Activated T-helper 1 cell treated with anti-CD3 and anti-CD28 coated beads, Interleukin-12 subunit alpha, Interleukin-12 subunit beta, Interleukin-2, Interleukin-4 antibody, amounts not matched to agents 30 ng/mL and 10 ng/mL and 1 ng/mL, durations not matched to agents 14 hours and 24 hours and 36 hours (primary cell): Measurements from ENCODE around the gene LPCAT1. TPM values are rescaled to one million over a fixed set of nuclear protein-coding genes. Genes with fewer than 3 reads are reported as not detected.

ENCODE experiments used
- DNase-seq: peaks from one replicate; pipeline ENCODE4 v3.0.0; 2021; ENCODE audit warnings: low spot score
- H3K27ac Mint-ChIP-seq: one replicate; pipeline ENCODE4 v1.8.0; 2021; ENCODE audit warnings: mild to moderate bottlenecking, mixed read lengths
- H3K27me3 Mint-ChIP-seq: one replicate; pipeline ENCODE4 v1.8.0; 2022; ENCODE audit warnings: mild to moderate bottlenecking, moderate library complexity, mixed read lengths; ENCODE audit not compliant: insufficient read depth
- H3K36me3 Mint-ChIP-seq: one replicate; pipeline ENCODE4 v1.8.0; 2021; ENCODE audit warnings: low read depth, mixed read lengths
- H3K4me1 Mint-ChIP-seq: one replicate; pipeline ENCODE4 v1.8.0; 2021; ENCODE audit warnings: low read depth, mixed read lengths
- H3K4me3 Mint-ChIP-seq: one replicate; pipeline ENCODE4 v1.8.0; 2021; ENCODE audit warnings: mild to moderate bottlenecking, moderate library complexity, mixed read lengths
- H3K9me3 Mint-ChIP-seq: one replicate; pipeline ENCODE4 v1.8.0; 2021; ENCODE audit warnings: mixed read lengths
- intact Hi-C: fragments of 100-400 bp; cut with micrococcal nuclease; formaldehyde crosslinking; loops from one replicate; pipeline ENCODE4 v1.15.1; 2024
- total RNA-seq: library from RNA; stranded (reverse); gene quantifications from 2 replicates; pipeline ENCODE4 v1.2.3, GENCODE V29; 2022

Gene LPCAT1
- total RNA-seq, 1 donor from 2014 or later: 103 TPM

GRCh38 chr5:1483856-1484729 lies 39.7 kb downstream of the LPCAT1 start:
- Mint-ChIP-seq H3K9me3 (no peaks in the 10 kb centered on the region), H3K4me1 (no peaks in the 10 kb centered on the region), H3K36me3 (peaks cover 10% of the 10 kb centered on the region), H3K27me3 (no peaks in the 10 kb centered on the region), H3K4me3 (no peak overlapping the region), H3K27ac (no peak overlapping the region)
- no peak for DNase-seq
- intact Hi-C loops: no loop called here

- no peak overlapping the region for H3K27ac Mint-ChIP-seq
- no peaks in the 10 kb centered on the region for H3K27me3 Mint-ChIP-seq
- no peak for DNase-seq
- H3K36me3 Mint-ChIP-seq: peaks cover 5% of the 10 kb centered on the region
- no peaks in the 10 kb centered on the region for H3K4me1 Mint-ChIP-seq
- no peaks in the 10 kb centered on the region for H3K9me3 Mint-ChIP-seq
- H3K4me3 Mint-ChIP-seq: no peak overlapping the region
- intact Hi-C loops: no loop called here
Measured at GRCh38 chr5:1483064-1483463, 40.7 kb downstream of the LPCAT1 start.

GRCh38 chr5:1481959-1482331 lies 41.8 kb downstream of the LPCAT1 start:
- Mint-ChIP-seq H3K4me1 (no peaks in the 10 kb centered on the region), H3K9me3 (no peaks in the 10 kb centered on the region), H3K27ac (peak overlapping the region; percentile 4), H3K4me3 (no peak overlapping the region), H3K27me3 (no peaks in the 10 kb centered on the region), H3K36me3 (peaks cover 3% of the 10 kb centered on the region)
- intact Hi-C loops: no loop called here
- no peak for DNase-seq

GRCh38 chr5:1481266-1481958 lies 42.3 kb downstream of the LPCAT1 start:
- Mint-ChIP-seq H3K36me3 (peaks cover 3% of the 10 kb centered on the region), H3K4me3 (no peak overlapping the region), H3K27ac (no peak overlapping the region), H3K27me3 (no peaks in the 10 kb centered on the region), H3K9me3 (no peaks in the 10 kb centered on the region), H3K4me1 (no peaks in the 10 kb centered on the region)
- intact Hi-C loops: no loop called here
- DNase-seq: no peak

GRCh38 chr5:1480806-1481205 lies 43.0 kb downstream of the LPCAT1 start:
- Mint-ChIP-seq H3K36me3 (peaks cover 3% of the 10 kb centered on the region), H3K27ac (no peak overlapping the region), H3K9me3 (no peaks in the 10 kb centered on the region), H3K27me3 (no peaks in the 10 kb centered on the region), H3K4me3 (no peak overlapping the region), H3K4me1 (no peaks in the 10 kb centered on the region)
- DNase-seq: no peak
- intact Hi-C loops: no loop called here

GRCh38 chr5:1480217-1480616 lies 43.5 kb downstream of the LPCAT1 start:
- Mint-ChIP-seq H3K27ac (no peak overlapping the region), H3K9me3 (no peaks in the 10 kb centered on the region), H3K4me1 (no peaks in the 10 kb centered on the region), H3K36me3 (peaks cover 3% of the 10 kb centered on the region), H3K4me3 (no peak overlapping the region), H3K27me3 (no peaks in the 10 kb centered on the region)
- no peak for DNase-seq
- intact Hi-C loops: no loop called here

- H3K4me3 Mint-ChIP-seq: no peak overlapping the region
- intact Hi-C loops: loop anchor here (1.0 kb wide), 2 partner anchors 162 to 166 kb away; no protein-coding TSS in a partner anchor
- no peaks in the 10 kb centered on the region for H3K4me1 Mint-ChIP-seq
Measured at GRCh38 chr5:1479581-1480188, 44.1 kb downstream of the LPCAT1 start.

GRCh38 chr5:1479066-1479465 lies 44.7 kb downstream of the LPCAT1 start:
- Mint-ChIP-seq H3K4me1 (no peaks in the 10 kb centered on the region), H3K9me3 (no peaks in the 10 kb centered on the region), H3K4me3 (no peak overlapping the region), H3K27ac (no peak overlapping the region), H3K36me3 (peaks cover 3% of the 10 kb centered on the region), H3K27me3 (no peaks in the 10 kb centered on the region)
- DNase-seq: no peak
- intact Hi-C loops: loop anchor here (1.0 kb wide), 2 partner anchors 162 to 166 kb away; no protein-coding TSS in a partner anchor

More at GRCh38 chr5:1479581-1480188, 44.1 kb downstream of the LPCAT1 start:
- no peak for DNase-seq
- Mint-ChIP-seq H3K27me3 (no peaks in the 10 kb centered on the region), H3K27ac (no peak overlapping the region), H3K9me3 (no peaks in the 10 kb centered on the region), H3K36me3 (peaks cover 3% of the 10 kb centered on the region)

GRCh38 chr5:1478271-1479035 lies 45.3 kb downstream of the LPCAT1 start:
- no peak for DNase-seq
- intact Hi-C loops: loop anchor here (1.0 kb wide), 2 partner anchors 163 to 167 kb away; no protein-coding TSS in a partner anchor
- H3K27ac Mint-ChIP-seq: no peak overlapping the region
- no peaks in the 10 kb centered on the region for H3K4me1 Mint-ChIP-seq
- H3K36me3 Mint-ChIP-seq: peaks cover 2% of the 10 kb centered on the region
- H3K27me3 Mint-ChIP-seq: no peaks in the 10 kb centered on the region
- no peak overlapping the region for H3K4me3 Mint-ChIP-seq
- H3K9me3 Mint-ChIP-seq: no peaks in the 10 kb centered on the region

GRCh38 chr5:1477341-1477740 lies 46.4 kb downstream of the LPCAT1 start:
- Mint-ChIP-seq H3K4me1 (no peaks in the 10 kb centered on the region), H3K4me3 (no peak overlapping the region), H3K36me3 (peaks cover 2% of the 10 kb centered on the region), H3K27me3 (no peaks in the 10 kb centered on the region), H3K9me3 (no peaks in the 10 kb centered on the region), H3K27ac (no peak overlapping the region)
- intact Hi-C loops: no loop called here
- DNase-seq: no peak

- no peak for DNase-seq
- no peak overlapping the region for H3K4me3 Mint-ChIP-seq
- no peaks in the 10 kb centered on the region for H3K9me3 Mint-ChIP-seq
- peaks cover 2% of the 10 kb centered on the region for H3K36me3 Mint-ChIP-seq
- no peaks in the 10 kb centered on the region for H3K4me1 Mint-ChIP-seq
- no peaks in the 10 kb centered on the region for H3K27me3 Mint-ChIP-seq
- intact Hi-C loops: no loop called here
- no peak overlapping the region for H3K27ac Mint-ChIP-seq
Measured at GRCh38 chr5:1476967-1477310, 46.8 kb downstream of the LPCAT1 start.

GRCh38 chr5:1476181-1476966 lies 47.4 kb downstream of the LPCAT1 start:
- Mint-ChIP-seq H3K4me3 (no peak overlapping the region), H3K4me1 (no peaks in the 10 kb centered on the region), H3K27ac (no peak overlapping the region), H3K27me3 (no peaks in the 10 kb centered on the region), H3K9me3 (no peaks in the 10 kb centered on the region), H3K36me3 (peaks cover 2% of the 10 kb centered on the region)
- DNase-seq: no peak
- intact Hi-C loops: no loop called here
